Measurements from ENCODE around the gene SLC37A2. TPM values are rescaled to one million over a fixed set of nuclear protein-coding genes. Genes with fewer than 3 reads are reported as not detected.

The SLC37A2 gene
- total RNA-seq, 1 experiment from 2014 or later: 5.1 TPM

DNA sequence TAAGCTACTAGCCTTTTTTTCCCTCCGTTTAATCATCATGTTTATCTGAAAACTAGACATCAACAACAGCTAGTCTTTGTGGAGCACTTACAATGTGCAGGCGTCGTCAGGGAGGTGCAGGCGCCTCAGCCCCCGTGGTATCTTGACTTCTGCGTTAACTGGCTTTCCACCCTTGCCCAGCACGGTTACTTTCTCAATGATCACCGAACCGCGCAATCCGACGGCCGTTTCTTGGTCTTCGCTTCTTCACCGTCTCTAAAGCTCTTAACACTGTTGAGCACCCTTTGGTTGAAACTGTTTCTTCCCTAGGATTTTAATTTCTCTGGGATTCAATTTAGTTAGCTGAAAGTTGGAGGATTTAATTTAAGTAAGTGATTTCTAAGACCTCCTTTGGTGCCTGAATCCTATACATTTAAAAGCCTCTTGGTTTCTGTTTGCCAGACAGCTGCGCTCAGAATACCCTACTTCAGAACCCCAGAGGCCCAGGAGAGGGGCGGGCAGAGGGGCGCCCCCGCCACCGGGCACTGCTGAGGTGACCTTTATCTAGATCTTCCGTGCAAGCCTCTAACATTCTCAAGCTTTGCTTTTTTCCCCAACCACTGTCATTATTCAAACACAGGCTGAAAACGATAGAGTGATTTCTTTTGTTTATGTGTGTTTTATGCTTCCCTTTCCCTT lies 66.3 kb downstream of the SLC37A2 start:
- DNase-seq (ENCODE audit: low read depth, low spot score) (no peak), ATAC-seq (no peak)
- no TSS peak for BruUV-seq (replicated peaks)
- Histone ChIP-seq H3K9me3 (ENCODE audit: control insufficient read depth in 1 of 2, insufficient read depth in 1 of 2, low read depth in 1 of 2, low read length in 2 of 2) (no peaks in the 10 kb centered on the region), H4K20me1 (ENCODE audit: insufficient read depth) (no peaks in the 10 kb centered on the region), H3K4me1 (ENCODE audit: control insufficient read depth in 1 of 2, insufficient read depth in 2 of 2, low read length in 2 of 2) (peaks cover 0 to 2% of the 10 kb centered on the region in 2 experiments; a peak in 1 of 4 replicates), H3K36me3 (ENCODE audit: control insufficient read depth in 1 of 2, insufficient read depth in 2 of 2, low read length in 2 of 2) (no peaks in the 10 kb centered on the region), H3K9ac (ENCODE audit: low read length) (no peak overlapping the region), H3K27me3 (ENCODE audit: insufficient read depth, low read length) (0 out of 2 replicates have a peak, but pooled peaks cover 4% of the 10 kb centered on the region), H2AFZ (ENCODE audit: low read depth, low read length, poor library complexity, severe bottlenecking) (no peak overlapping the region), H3K4me3 (replicated peaks in 1 of 2; ENCODE audit: low read depth in 1 of 2, low read length in 2 of 2) (no peak overlapping the region), H3K27ac (ENCODE audit: low read depth, low read length) (no peak overlapping the region), H3K4me2 (ENCODE audit: low read length) (no peak overlapping the region), H3K79me2 (ENCODE audit: insufficient read depth, low read length) (no peaks in the 10 kb centered on the region), H3K9me2 (ENCODE audit: insufficient read depth) (no peaks in the 10 kb centered on the region)
- intact Hi-C loops (cut with micrococcal nuclease): no loop called here
- ChIA-PET CTCF (no interaction called here), RAD21 (ENCODE audit: low non-redundant PET in 1 of 2, low total read pairs in 2 of 2, uncharacterized antibody in 2 of 2, unreplicated experiment in 2 of 2) (no interaction called here), POLR2A (no interaction called here)
- TF ChIP-seq SP1 (IDR thresholded peaks at IDR 0.05; ENCODE audit: low read depth) (no peak), CTCF (IDR thresholded peaks at IDR 0.05 in 2 of 3, conservative IDR thresholded peaks at IDR 0.05 in 1 of 3; ENCODE audit: borderline replicate concordance in 1 of 3, insufficient read depth in 1 of 3, low read depth in 2 of 3, low read length in 2 of 3) (no peak), CEBPB (IDR thresholded peaks at IDR 0.05; ENCODE audit: low read depth) (no peak), SIN3A (IDR thresholded peaks at IDR 0.05; ENCODE audit: low read depth) (no peak), JUND (IDR thresholded peaks at IDR 0.05) (no peak), ZNF274 (IDR thresholded peaks at IDR 0.05; ENCODE audit: low read depth, low read length) (no peak), CBX3 (IDR thresholded peaks at IDR 0.05; ENCODE audit: low read depth) (no peak), ZFX (IDR thresholded peaks at IDR 0.05) (no peak), RAD21 (IDR thresholded peaks at IDR 0.05; ENCODE audit: low read depth) (no peak), POLR2AphosphoS5 (IDR thresholded peaks at IDR 0.05; ENCODE audit: low read depth, low read length) (no peak), SRF (IDR thresholded peaks at IDR 0.05; ENCODE audit: low read depth) (no peak)
- TF ChIP-seq, protein P1, sequence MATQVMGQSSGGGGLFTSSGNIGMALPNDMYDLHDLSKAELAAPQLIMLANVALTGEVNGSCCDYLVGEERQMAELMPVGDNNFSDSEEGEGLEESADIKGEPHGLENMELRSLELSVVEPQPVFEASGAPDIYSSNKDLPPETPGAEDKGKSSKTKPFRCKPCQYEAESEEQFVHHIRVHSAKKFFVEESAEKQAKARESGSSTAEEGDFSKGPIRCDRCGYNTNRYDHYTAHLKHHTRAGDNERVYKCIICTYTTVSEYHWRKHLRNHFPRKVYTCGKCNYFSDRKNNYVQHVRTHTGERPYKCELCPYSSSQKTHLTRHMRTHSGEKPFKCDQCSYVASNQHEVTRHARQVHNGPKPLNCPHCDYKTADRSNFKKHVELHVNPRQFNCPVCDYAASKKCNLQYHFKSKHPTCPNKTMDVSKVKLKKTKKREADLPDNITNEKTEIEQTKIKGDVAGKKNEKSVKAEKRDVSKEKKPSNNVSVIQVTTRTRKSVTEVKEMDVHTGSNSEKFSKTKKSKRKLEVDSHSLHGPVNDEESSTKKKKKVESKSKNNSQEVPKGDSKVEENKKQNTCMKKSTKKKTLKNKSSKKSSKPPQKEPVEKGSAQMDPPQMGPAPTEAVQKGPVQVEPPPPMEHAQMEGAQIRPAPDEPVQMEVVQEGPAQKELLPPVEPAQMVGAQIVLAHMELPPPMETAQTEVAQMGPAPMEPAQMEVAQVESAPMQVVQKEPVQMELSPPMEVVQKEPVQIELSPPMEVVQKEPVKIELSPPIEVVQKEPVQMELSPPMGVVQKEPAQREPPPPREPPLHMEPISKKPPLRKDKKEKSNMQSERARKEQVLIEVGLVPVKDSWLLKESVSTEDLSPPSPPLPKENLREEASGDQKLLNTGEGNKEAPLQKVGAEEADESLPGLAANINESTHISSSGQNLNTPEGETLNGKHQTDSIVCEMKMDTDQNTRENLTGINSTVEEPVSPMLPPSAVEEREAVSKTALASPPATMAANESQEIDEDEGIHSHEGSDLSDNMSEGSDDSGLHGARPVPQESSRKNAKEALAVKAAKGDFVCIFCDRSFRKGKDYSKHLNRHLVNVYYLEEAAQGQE (IDR thresholded peaks at IDR 0.05; ENCODE audit: low read depth): no peak
- TF ChIP-seq, protein P2, sequence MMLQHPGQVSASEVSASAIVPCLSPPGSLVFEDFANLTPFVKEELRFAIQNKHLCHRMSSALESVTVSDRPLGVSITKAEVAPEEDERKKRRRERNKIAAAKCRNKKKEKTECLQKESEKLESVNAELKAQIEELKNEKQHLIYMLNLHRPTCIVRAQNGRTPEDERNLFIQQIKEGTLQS (IDR thresholded peaks at IDR 0.05): no peak

Data from HCT116 (cell line).